Measurements from ENCODE around the gene KIAA1217. TPM values are rescaled to one million over a fixed set of nuclear protein-coding genes. Genes with fewer than 3 reads are reported as not detected.
"Not testable (repeated sequence)": the region's sequence is repeated elsewhere in the genome, so short reads cannot be mapped to it uniquely, and the experiment has no call there.

The KIAA1217 gene
- total RNA-seq, 1 experiment from 2014 or later = 6.4 TPM

GRCh38 chr10:24440817-24441797 lies 232.2 kb downstream of the KIAA1217 start:
- Histone ChIP-seq H3K9me3 (no peaks in the 10 kb centered on the region), H3K27me3 (no peaks in the 10 kb centered on the region), H3K4me3 (no peak overlapping the region), H3K36me3 (no peaks in the 10 kb centered on the region)
- peak; percentile 67 for DNase-seq

- H3K27me3 ChIP-seq = no peaks in the 10 kb centered on the region
- H3K4me3 ChIP-seq = no peak overlapping the region
- DNase-seq = no peak
- no peaks in the 10 kb centered on the region for H3K9me3 ChIP-seq
- H3K36me3 ChIP-seq = no peaks in the 10 kb centered on the region
Measured at GRCh38 chr10:24442234-24442633, 233.3 kb downstream of the KIAA1217 start.

GRCh38 chr10:24442641-24443174 lies 233.8 kb downstream of the KIAA1217 start:
- not testable (repeated sequence) for DNase-seq, H3K27me3 ChIP-seq

GRCh38 chr10:24444337-24444736 lies 235.4 kb downstream of the KIAA1217 start:
- Histone ChIP-seq H3K4me3 (no peak overlapping the region), H3K9me3 (no peaks in the 10 kb centered on the region), H3K36me3 (no peaks in the 10 kb centered on the region), H3K27me3 (no peaks in the 10 kb centered on the region)
- peak; percentile 69 for DNase-seq

More at GRCh38 chr10:24442641-24443174, 233.8 kb downstream of the KIAA1217 start:
- not testable (repeated sequence) for H3K36me3 ChIP-seq, H3K9me3 ChIP-seq, H3K4me3 ChIP-seq

- H3K36me3 ChIP-seq, H3K4me3 ChIP-seq, H3K9me3 ChIP-seq, H3K27me3 ChIP-seq, DNase-seq: not testable (repeated sequence)
Measured at GRCh38 chr10:24445958-24446357, 237.0 kb downstream of the KIAA1217 start.

- Histone ChIP-seq H3K36me3 (no peaks in the 10 kb centered on the region), H3K4me3 (no peak overlapping the region), H3K9me3 (no peaks in the 10 kb centered on the region), H3K27me3 (no peaks in the 10 kb centered on the region)
- DNase-seq = peak; percentile 62
Measured at GRCh38 chr10:24446739-24447138, 237.8 kb downstream of the KIAA1217 start.

- Histone ChIP-seq H3K9me3 (no peaks in the 10 kb centered on the region), H3K36me3 (no peaks in the 10 kb centered on the region), H3K27me3 (no peaks in the 10 kb centered on the region), H3K4me3 (peak overlapping the region; percentile 39)
- DNase-seq = peak; percentile 57
Measured at GRCh38 chr10:24448351-24448999, 239.5 kb downstream of the KIAA1217 start.

- DNase-seq = no peak
- H3K4me3 ChIP-seq = peak overlapping the region; percentile 39
Measured at GRCh38 chr10:24449321-24449740, 240.4 kb downstream of the KIAA1217 start.

GRCh38 chr10:24449769-24450310 lies 240.9 kb downstream of the KIAA1217 start:
- Histone ChIP-seq H3K4me3 (peak overlapping the region; percentile 39), H3K9me3 (no peaks in the 10 kb centered on the region), H3K27me3 (no peaks in the 10 kb centered on the region), H3K36me3 (no peaks in the 10 kb centered on the region)
- no peak for DNase-seq

More at GRCh38 chr10:24449321-24449740, 240.4 kb downstream of the KIAA1217 start:
- H3K9me3 ChIP-seq = no peaks in the 10 kb centered on the region
- no peaks in the 10 kb centered on the region for H3K36me3 ChIP-seq
- H3K27me3 ChIP-seq = no peaks in the 10 kb centered on the region

- peak overlapping the region; percentile 39 for H3K4me3 ChIP-seq
- H3K27me3 ChIP-seq = no peaks in the 10 kb centered on the region
- no peaks in the 10 kb centered on the region for H3K36me3 ChIP-seq
- DNase-seq = peak; percentile 45
- no peaks in the 10 kb centered on the region for H3K9me3 ChIP-seq
Measured at GRCh38 chr10:24451325-24451820, 242.4 kb downstream of the KIAA1217 start.

- no peaks in the 10 kb centered on the region for H3K27me3 ChIP-seq
- H3K36me3 ChIP-seq = no peaks in the 10 kb centered on the region
- no peak for DNase-seq
- no peaks in the 10 kb centered on the region for H3K9me3 ChIP-seq
- H3K4me3 ChIP-seq = no peak overlapping the region
Measured at GRCh38 chr10:24452030-24452429, 243.1 kb downstream of the KIAA1217 start.

- no peaks in the 10 kb centered on the region for H3K36me3 ChIP-seq
- DNase-seq = no peak
- no peaks in the 10 kb centered on the region for H3K9me3 ChIP-seq
- H3K4me3 ChIP-seq = no peak overlapping the region
- no peaks in the 10 kb centered on the region for H3K27me3 ChIP-seq
Measured at GRCh38 chr10:24453404-24453830, 244.5 kb downstream of the KIAA1217 start.

- Histone ChIP-seq H3K27me3 (no peaks in the 10 kb centered on the region), H3K9me3 (no peaks in the 10 kb centered on the region), H3K36me3 (no peaks in the 10 kb centered on the region), H3K4me3 (peak overlapping the region; percentile 2)
- no peak for DNase-seq
Measured at GRCh38 chr10:24453973-24454372, 245.0 kb downstream of the KIAA1217 start.

- peak overlapping the region; percentile 30; the same call in 1 of the 2 replicates for H3K4me3 ChIP-seq
Measured at GRCh38 chr10:24455447-24455846, 246.5 kb downstream of the KIAA1217 start.

GRCh38 chr10:24456322-24456721 lies 247.4 kb downstream of the KIAA1217 start:
- Histone ChIP-seq H3K36me3 (no peaks in the 10 kb centered on the region), H3K4me3 (peak overlapping the region; percentile 30), H3K27me3 (no peaks in the 10 kb centered on the region), H3K9me3 (no peaks in the 10 kb centered on the region)
- DNase-seq = peak; percentile 87

More at GRCh38 chr10:24455447-24455846, 246.5 kb downstream of the KIAA1217 start:
- Histone ChIP-seq H3K36me3 (no peaks in the 10 kb centered on the region), H3K9me3 (no peaks in the 10 kb centered on the region), H3K27me3 (no peaks in the 10 kb centered on the region)
- DNase-seq = no peak

- peak; percentile 94 for DNase-seq
- Histone ChIP-seq H3K27me3 (no peaks in the 10 kb centered on the region), H3K4me3 (no peak overlapping the region), H3K9me3 (no peaks in the 10 kb centered on the region), H3K36me3 (no peaks in the 10 kb centered on the region)
Measured at GRCh38 chr10:24457661-24458318, 248.9 kb downstream of the KIAA1217 start.
